Endodermal cell (in vitro differentiated cells): ENCODE data around the gene ITGA7. TPM values are rescaled to one million over a fixed set of nuclear protein-coding genes. Genes with fewer than 3 reads are reported as not detected.

ENCODE experiments used
- DNase-seq: peaks from one replicate; pipeline ENCODE4 v3.0.0-alpha.2; 2017
- H3K27ac ChIP-seq: 2 replicates; pipeline ENCODE4 v1.5.1; 2013; ENCODE audit warnings: mild to moderate bottlenecking, low read depth, low read length, moderate library complexity
- H3K27me3 ChIP-seq: 2 replicates; pipeline ENCODE4 v1.6.1; 2013; ENCODE audit warnings: mild to moderate bottlenecking, low read length, moderate library complexity; ENCODE audit not compliant: insufficient read depth, control insufficient read depth, poor library complexity, severe bottlenecking
- H3K36me3 ChIP-seq: 2 replicates; pipeline ENCODE4 v1.7.0; 2013; ENCODE audit warnings: mild to moderate bottlenecking, low read length, moderate library complexity; ENCODE audit not compliant: control insufficient read depth, insufficient read depth
- H3K4me1 ChIP-seq: one replicate; pipeline ENCODE4 v1.7.0; 2013; ENCODE audit warnings: low read length; ENCODE audit not compliant: control insufficient read depth, insufficient read depth
- H3K4me3 ChIP-seq: 2 replicates; pipeline ENCODE4 v1.5.1; 2013; ENCODE audit warnings: mild to moderate bottlenecking, low read length, moderate library complexity
- H3K9ac ChIP-seq: 2 replicates; pipeline ENCODE4 v1.6.1; 2013; ENCODE audit warnings: mild to moderate bottlenecking, low read length, moderate library complexity; ENCODE audit not compliant: poor library complexity, severe bottlenecking; ENCODE audit errors: extremely low read depth
- H3K9me3 ChIP-seq: 2 replicates; pipeline ENCODE4 v1.6.1; 2013; ENCODE audit warnings: mild to moderate bottlenecking, low read length, moderate library complexity; ENCODE audit not compliant: control insufficient read depth
- H3K27ac Mint-ChIP-seq: 2 replicates; pipeline ENCODE4 v1.8.0; 2020; ENCODE audit warnings: mixed read lengths
- H3K27me3 Mint-ChIP-seq: 2 replicates; pipeline ENCODE4 v1.8.0; 2021; ENCODE audit warnings: mild to moderate bottlenecking, mixed read lengths; ENCODE audit not compliant: insufficient read depth
- H3K36me3 Mint-ChIP-seq: 2 replicates; pipeline ENCODE4 v1.8.0; 2020; ENCODE audit warnings: low read depth, mixed read lengths
- H3K4me1 Mint-ChIP-seq: 2 replicates; pipeline ENCODE4 v1.8.0; 2020; ENCODE audit warnings: mixed read lengths
- H3K4me3 Mint-ChIP-seq: 2 replicates; pipeline ENCODE4 v1.8.0; 2020; ENCODE audit warnings: mild to moderate bottlenecking, moderate library complexity, mixed read lengths
- H3K9me3 Mint-ChIP-seq: 2 replicates; pipeline ENCODE4 v1.8.0; 2020; ENCODE audit warnings: mild to moderate bottlenecking, mixed read lengths
- CTCF ChIP-seq: fragments of 200-600 bp; sonication (generic); conservative IDR thresholded peaks from 2 replicates; pipeline ENCODE4 v1.5.0; 2021; ENCODE audit warnings: antibody characterized with exemption, mild to moderate bottlenecking
- WGBS, 2 experiments: methylation state at CpG; one replicate each; pipeline versions ENCODE4 v1.1.5 to v1.1.7; 2013; ENCODE audit warnings: missing lambda C conversion rate in 2 of 2, mixed read lengths in 1 of 2; ENCODE audit not compliant: insufficient coverage in 1 of 2, insufficient read length in 1 of 2; 5-methylcytosine and 5-hydroxymethylcytosine counted together
- total RNA-seq, 2 donors: library from RNA; stranded (reverse); fragmentation: NEBNext Ultra II Directional in 1 of 2; extraction: Animal tissue kit (Norgen Biotek cat#: 25700) in 1 of 2; gene quantifications; 2 replicates in 1 of 2; 3 replicates in 1 of 2; pipeline ENCODE4 v1.2.1, GENCODE V29; 2021

Gene ITGA7
- total RNA-seq, 2 donors from 2014 or later: 106 to 122 TPM

DNA sequence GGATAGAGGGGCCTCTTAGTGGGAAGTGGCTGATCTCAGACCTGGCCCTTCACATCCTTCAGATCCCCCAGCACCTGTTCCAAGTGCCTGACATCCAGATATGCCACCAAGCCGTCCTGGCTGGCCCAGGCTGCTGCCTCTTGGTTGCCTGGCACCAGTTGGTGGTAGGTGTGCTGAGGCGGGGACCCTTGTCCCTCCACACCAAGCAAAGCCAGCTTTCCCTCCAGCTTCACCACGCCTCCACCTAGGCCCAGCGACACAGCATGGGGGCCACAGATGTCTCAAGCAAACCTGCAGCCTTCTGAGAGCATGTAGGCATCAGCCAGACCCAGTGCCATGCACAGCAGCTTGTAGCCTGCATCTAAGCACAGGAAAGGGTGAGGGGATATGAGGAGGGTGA is 24.6 kb upstream of the ITGA7 start:
- no peaks in the 10 kb centered on the region for H3K9me3 Mint-ChIP-seq
- no peak for TF ChIP-seq CTCF
- no peak overlapping the region for H3K4me3 ChIP-seq
- H3K27me3 ChIP-seq: no peaks in the 10 kb centered on the region
- peaks cover 17% of the 10 kb centered on the region for H3K4me1 Mint-ChIP-seq
- no peaks in the 10 kb centered on the region for H3K36me3 Mint-ChIP-seq
- peak overlapping the region; percentile 42 for H3K27ac Mint-ChIP-seq
- WGBS, 2 experiments: 90% methylated on average over 4 of the region's 4 CpGs; no CpG with 5 or more reads in 1 of the 2 experiments
- no peak for DNase-seq
- no peak overlapping the region for H3K9ac ChIP-seq
- H3K9me3 ChIP-seq: no peaks in the 10 kb centered on the region
- peaks cover 4% of the 10 kb centered on the region for H3K36me3 ChIP-seq
- H3K27me3 Mint-ChIP-seq: no peaks in the 10 kb centered on the region
- peaks cover under 1% of the 10 kb centered on the region for H3K4me1 ChIP-seq
- H3K4me3 Mint-ChIP-seq: no peak overlapping the region
- H3K27ac ChIP-seq: no peak overlapping the region

GRCh38 chr12:55729819-55730818 is 22.4 kb upstream of the ITGA7 start:
- H3K4me3 Mint-ChIP-seq: peak overlapping the region; percentile 85
- H3K4me1 Mint-ChIP-seq: peaks cover 24% of the 10 kb centered on the region
- peaks cover 18% of the 10 kb centered on the region for H3K36me3 Mint-ChIP-seq
- no peaks in the 10 kb centered on the region for H3K9me3 ChIP-seq
- H3K27me3 ChIP-seq: no peaks in the 10 kb centered on the region
- H3K27ac Mint-ChIP-seq: peak overlapping the region; percentile 94
- H3K4me3 ChIP-seq: peak overlapping the region; percentile 92
- peak overlapping the region; percentile 84 for H3K9ac ChIP-seq
- peak; percentile 84 for DNase-seq
- peak overlapping the region; percentile 90 for H3K27ac ChIP-seq
- WGBS, 2 experiments: 12 to 20% methylated on average over 12 to 15 of the region's 19 CpGs
- no peaks in the 10 kb centered on the region for H3K9me3 Mint-ChIP-seq
- no peak for TF ChIP-seq CTCF
- H3K27me3 Mint-ChIP-seq: no peaks in the 10 kb centered on the region
- peaks cover 25% of the 10 kb centered on the region for H3K36me3 ChIP-seq
- peaks cover 8% of the 10 kb centered on the region for H3K4me1 ChIP-seq

GRCh38 chr12:55728939-55729818 is 21.5 kb upstream of the ITGA7 start, which contains the start of gene CD63:
Gene CD63, minus strand, starts transcription at chr12:55729009. Its CDS starts 668 bp downstream, at chr12:55728341.
- Mint-ChIP-seq H3K36me3 (peaks cover 27% of the 10 kb centered on the region), H3K27me3 (no peaks in the 10 kb centered on the region), H3K9me3 (no peaks in the 10 kb centered on the region), H3K4me1 (peaks cover 28% of the 10 kb centered on the region), H3K4me3 (peak within 1 kb of the TSS; percentile 85), H3K27ac (peak within 1 kb of the TSS; percentile 94)
- Histone ChIP-seq H3K9me3 (no peaks in the 10 kb centered on the region), H3K36me3 (peaks cover 35% of the 10 kb centered on the region), H3K27me3 (no peaks in the 10 kb centered on the region), H3K27ac (peak within 1 kb of the TSS; percentile 90), H3K4me1 (peaks cover 8% of the 10 kb centered on the region), H3K4me3 (peak within 1 kb of the TSS; percentile 92), H3K9ac (peak within 1 kb of the TSS; percentile 84)
- WGBS, 2 experiments: 0% methylated on average over 20 to 61 of the region's 61 CpGs
- DNase-seq: peak; percentile 98
- no peak for TF ChIP-seq CTCF
